ENCODE data around the gene SLC25A41. TPM values are rescaled to one million over a fixed set of nuclear protein-coding genes. Genes with fewer than 3 reads are reported as not detected.

Gene SLC25A41
- total RNA-seq, 1 donor from 2014 or later: not detected

Other genes starting within 250 kb of the SLC25A41 start
- gene MLLT1, start 153.8 kb downstream of the SLC25A41 start, total RNA-seq: 5.1 and 13.2 TPM in 2 replicates
- gene ACER1, start 100.2 kb downstream of the SLC25A41 start, total RNA-seq: not detected in 2 replicates
- 74.1 and 79.5 TPM in 2 replicates for gene CLPP, start 72.2 kb downstream of the SLC25A41 start, total RNA-seq
- 24.4 and 59.2 TPM in 2 replicates for gene ALKBH7, start 61.0 kb downstream of the SLC25A41 start, total RNA-seq
- 0.85 and 1.1 TPM in 2 replicates for gene PSPN, start 57.8 kb downstream of the SLC25A41 start, total RNA-seq
- 41.4 and 74.5 TPM in 2 replicates for gene GTF2F1, start 40.6 kb downstream of the SLC25A41 start, total RNA-seq
- 78.3 and 238 TPM in 2 replicates for gene KHSRP, start 9.0 kb downstream of the SLC25A41 start, total RNA-seq
- gene SLC25A23, start 26.0 kb upstream of the SLC25A41 start, total RNA-seq: 20.4 and 62.0 TPM in 2 replicates
- gene CRB3, start 30.5 kb upstream of the SLC25A41 start, total RNA-seq: not detected in 2 replicates
- gene DENND1C, start 48.0 kb upstream of the SLC25A41 start, total RNA-seq: not detected in 2 replicates
- gene TUBB4A, start 68.5 kb upstream of the SLC25A41 start, total RNA-seq: not detected in 2 replicates
- 0.34 and 0.60 TPM in 2 replicates for gene TNFSF9, start 97.3 kb upstream of the SLC25A41 start, total RNA-seq
- 0.14 TPM in 1 of 2 replicates, not detected in the other for gene CD70, start 157.4 kb upstream of the SLC25A41 start, total RNA-seq
- gene TNFSF14, start 236.4 kb upstream of the SLC25A41 start, total RNA-seq: not detected in 2 replicates

Measured in dermis blood vessel endothelial cell (primary cell).